ENCODE data around the gene CDC26. TPM values are rescaled to one million over a fixed set of nuclear protein-coding genes. Genes with fewer than 3 reads are reported as not detected.

CDC26 gene
- total RNA-seq, 1 donor from 2014 or later: 22.1 TPM

- H3K36me3 ChIP-seq (ENCODE audit: control insufficient read depth, insufficient read depth, low read length): no peaks in the 10 kb centered on the region
- TF ChIP-seq, protein P1, sequence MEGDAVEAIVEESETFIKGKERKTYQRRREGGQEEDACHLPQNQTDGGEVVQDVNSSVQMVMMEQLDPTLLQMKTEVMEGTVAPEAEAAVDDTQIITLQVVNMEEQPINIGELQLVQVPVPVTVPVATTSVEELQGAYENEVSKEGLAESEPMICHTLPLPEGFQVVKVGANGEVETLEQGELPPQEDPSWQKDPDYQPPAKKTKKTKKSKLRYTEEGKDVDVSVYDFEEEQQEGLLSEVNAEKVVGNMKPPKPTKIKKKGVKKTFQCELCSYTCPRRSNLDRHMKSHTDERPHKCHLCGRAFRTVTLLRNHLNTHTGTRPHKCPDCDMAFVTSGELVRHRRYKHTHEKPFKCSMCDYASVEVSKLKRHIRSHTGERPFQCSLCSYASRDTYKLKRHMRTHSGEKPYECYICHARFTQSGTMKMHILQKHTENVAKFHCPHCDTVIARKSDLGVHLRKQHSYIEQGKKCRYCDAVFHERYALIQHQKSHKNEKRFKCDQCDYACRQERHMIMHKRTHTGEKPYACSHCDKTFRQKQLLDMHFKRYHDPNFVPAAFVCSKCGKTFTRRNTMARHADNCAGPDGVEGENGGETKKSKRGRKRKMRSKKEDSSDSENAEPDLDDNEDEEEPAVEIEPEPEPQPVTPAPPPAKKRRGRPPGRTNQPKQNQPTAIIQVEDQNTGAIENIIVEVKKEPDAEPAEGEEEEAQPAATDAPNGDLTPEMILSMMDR (IDR thresholded peaks at IDR 0.05; ENCODE audit: insufficient read depth, low read length, poor library complexity, severe bottlenecking): no peak
- no peaks in the 10 kb centered on the region for H3K27me3 ChIP-seq (ENCODE audit: control insufficient read depth, insufficient read depth, low read length)
- H3K4me3 ChIP-seq (ENCODE audit: low read depth, low read length): peak within 1 kb of the TSS; percentile 99
- DNase-seq (ENCODE audit: low read depth): peak; percentile 90
Observed at GRCh38 chr9:113221003-113221799, 54.2 kb downstream of the CDC26 start, which contains the start of the genes FKBP15 and SLC31A1. TSS of gene FKBP15 (minus strand) at chr9:113221277. CDS start at chr9:113221243, 34 bp downstream. TSS of gene SLC31A1 (plus strand) at chr9:113221544. CDS start at chr9:113256149, 34,605 bp downstream.

DNA sequence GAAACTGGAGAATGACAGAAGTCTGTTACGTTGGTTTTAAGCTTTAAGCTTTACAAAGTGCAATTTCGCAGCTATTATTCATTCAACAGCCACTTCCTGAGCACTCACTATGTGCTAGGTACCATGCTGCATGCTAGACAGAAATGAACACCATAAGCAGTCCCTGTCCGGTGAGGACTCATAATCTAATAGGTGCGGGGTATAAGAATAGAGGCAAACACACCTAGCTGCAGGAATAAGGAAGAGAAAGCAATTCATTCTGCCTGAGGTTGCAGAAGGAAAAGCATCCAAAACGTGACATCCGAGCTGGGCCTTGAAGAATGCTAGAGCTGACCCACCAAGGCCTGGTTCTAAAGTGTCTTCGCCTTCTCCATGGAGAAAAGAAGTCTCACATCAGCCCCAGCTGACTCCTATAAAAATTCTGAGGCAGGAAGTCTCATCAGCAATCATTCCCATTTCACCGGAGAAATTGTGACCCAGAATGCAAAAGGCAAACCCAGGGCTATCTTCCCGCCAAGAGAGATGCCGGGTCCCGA lies 54.8 kb downstream of the CDC26 start:
- H3K4me3 ChIP-seq (ENCODE audit: low read depth, low read length): peak overlapping the region; percentile 99
- TF ChIP-seq, protein P1 (IDR thresholded peaks at IDR 0.05; ENCODE audit: insufficient read depth, low read length, poor library complexity, severe bottlenecking): no peak
- DNase-seq (ENCODE audit: low read depth): no peak
- no peaks in the 10 kb centered on the region for H3K36me3 ChIP-seq (ENCODE audit: control insufficient read depth, insufficient read depth, low read length)
- no peaks in the 10 kb centered on the region for H3K27me3 ChIP-seq (ENCODE audit: control insufficient read depth, insufficient read depth, low read length)

DNA sequence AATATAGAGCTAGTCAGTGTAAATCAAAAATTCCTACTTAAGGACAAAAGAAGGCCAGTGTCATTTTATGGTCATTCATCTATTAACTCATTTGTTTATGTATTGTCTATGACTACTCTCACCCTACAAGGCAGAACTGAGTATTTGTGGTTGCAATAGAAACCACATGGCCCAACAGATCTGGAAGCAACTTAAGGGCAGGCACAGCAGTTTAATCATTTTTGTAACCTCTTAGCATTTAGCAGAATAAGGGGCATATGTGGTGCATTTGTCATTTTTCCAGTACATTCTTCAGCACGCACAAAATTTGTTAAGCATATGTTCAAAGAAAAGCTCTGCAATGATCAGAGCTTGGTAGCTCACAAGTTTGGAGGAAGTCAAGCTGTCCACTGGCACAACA lies 55.4 kb downstream of the CDC26 start:
- TF ChIP-seq, protein P1 (IDR thresholded peaks at IDR 0.05; ENCODE audit: insufficient read depth, low read length, poor library complexity, severe bottlenecking): no peak
- Histone ChIP-seq H3K4me3 (ENCODE audit: low read depth, low read length) (peak overlapping the region; percentile 99), H3K36me3 (ENCODE audit: control insufficient read depth, insufficient read depth, low read length) (no peaks in the 10 kb centered on the region), H3K27me3 (ENCODE audit: control insufficient read depth, insufficient read depth, low read length) (no peaks in the 10 kb centered on the region)
- no peak for DNase-seq (ENCODE audit: low read depth)

- TF ChIP-seq, protein P1 (IDR thresholded peaks at IDR 0.05; ENCODE audit: insufficient read depth, low read length, poor library complexity, severe bottlenecking): no peak
- Histone ChIP-seq H3K4me3 (ENCODE audit: low read depth, low read length) (no peak overlapping the region), H3K27me3 (ENCODE audit: control insufficient read depth, insufficient read depth, low read length) (no peaks in the 10 kb centered on the region), H3K36me3 (ENCODE audit: control insufficient read depth, insufficient read depth, low read length) (no peaks in the 10 kb centered on the region)
- no peak for DNase-seq (ENCODE audit: low read depth)
Observed at GRCh38 chr9:113219186-113219936, 56.0 kb downstream of the CDC26 start.

Other genes starting within 250 kb of the CDC26 start
- 0.58 and 0.68 TPM in 2 replicates for gene ZFP37, start 218.8 kb downstream of the CDC26 start, total RNA-seq
- gene SLC31A2, start 124.6 kb downstream of the CDC26 start, total RNA-seq: 8.6 and 9.4 TPM in 2 replicates
- gene FKBP15, start 54.3 kb downstream of the CDC26 start, total RNA-seq: 17.2 and 17.7 TPM in 2 replicates
- gene SLC31A1, start 54.0 kb downstream of the CDC26 start, total RNA-seq: 19.8 and 20.9 TPM in 2 replicates
- gene PRPF4, start 86 bp upstream of the CDC26 start, total RNA-seq: 30.1 and 34.4 TPM in 2 replicates
- gene RNF183, start 27.8 kb upstream of the CDC26 start, total RNA-seq: not detected in 2 replicates
- gene WDR31, start 64.7 kb upstream of the CDC26 start, total RNA-seq: 2.7 and 3.0 TPM in 2 replicates
- 9.1 and 9.6 TPM in 2 replicates for gene BSPRY, start 74.0 kb upstream of the CDC26 start, total RNA-seq
- gene HDHD3, start 101.4 kb upstream of the CDC26 start, total RNA-seq: 22.3 and 27.4 TPM in 2 replicates
- gene ALAD, start 125.7 kb upstream of the CDC26 start, total RNA-seq: 6.2 and 6.7 TPM in 2 replicates
- 58.0 and 64.1 TPM in 2 replicates for gene POLE3, start 135.1 kb upstream of the CDC26 start, total RNA-seq
- 0.88 and 1.4 TPM in 2 replicates for gene C9orf43, start 135.2 kb upstream of the CDC26 start, total RNA-seq
- 158 and 166 TPM in 2 replicates for gene RGS3, start 188.2 kb upstream of the CDC26 start, total RNA-seq